ENCODE results near the gene RNH1.

Gene RNH1

GRCh38 chr11:474914-475506, 32.0 kb downstream of the RNH1 start:
- no peak for TF ChIP-seq CTCF (IDR thresholded peaks at IDR 0.05; ENCODE audit: low read depth, low read length, missing control alignments)
- no peak overlapping the region for H3K4me3 ChIP-seq (replicated peaks; ENCODE audit: low read depth, low read length)
- no peak for DNase-seq (ENCODE audit: extremely low read depth, low read depth)

- DNase-seq (ENCODE audit: extremely low read depth, low read depth) = no peak
- no peak for TF ChIP-seq CTCF (IDR thresholded peaks at IDR 0.05; ENCODE audit: low read depth, low read length, missing control alignments)
- no peak overlapping the region for H3K4me3 ChIP-seq (replicated peaks; ENCODE audit: low read depth, low read length)
These were observed 32.9 kb downstream of the RNH1 start for GRCh38 chr11:473962-474785.

GRCh38 chr11:473415-473814, 33.6 kb downstream of the RNH1 start:
- no peak overlapping the region for H3K4me3 ChIP-seq (replicated peaks; ENCODE audit: low read depth, low read length)
- TF ChIP-seq CTCF (IDR thresholded peaks at IDR 0.05; ENCODE audit: low read depth, low read length, missing control alignments) = no peak
- DNase-seq (ENCODE audit: extremely low read depth, low read depth) = no peak

GRCh38 chr11:472816-473215, 34.2 kb downstream of the RNH1 start:
- TF ChIP-seq CTCF (IDR thresholded peaks at IDR 0.05; ENCODE audit: low read depth, low read length, missing control alignments) = no peak
- no peak overlapping the region for H3K4me3 ChIP-seq (replicated peaks; ENCODE audit: low read depth, low read length)
- no peak for DNase-seq (ENCODE audit: extremely low read depth, low read depth)

- DNase-seq (ENCODE audit: extremely low read depth, low read depth) = no peak
- no peak overlapping the region for H3K4me3 ChIP-seq (replicated peaks; ENCODE audit: low read depth, low read length)
These were observed 34.8 kb downstream of the RNH1 start for GRCh38 chr11:472272-472671.

GRCh38 chr11:471468-472145, 35.4 kb downstream of the RNH1 start:
- H3K4me3 ChIP-seq (replicated peaks; ENCODE audit: low read depth, low read length) = no peak overlapping the region
- no peak for TF ChIP-seq CTCF (IDR thresholded peaks at IDR 0.05; ENCODE audit: low read depth, low read length, missing control alignments)
- no peak for DNase-seq (ENCODE audit: extremely low read depth, low read depth)

More at GRCh38 chr11:472272-472671, 34.8 kb downstream of the RNH1 start:
- no peak for TF ChIP-seq CTCF (IDR thresholded peaks at IDR 0.05; ENCODE audit: low read depth, low read length, missing control alignments)
